ENCODE measurements around the gene AVPI1. TPM values are rescaled to one million over a fixed set of nuclear protein-coding genes. Genes with fewer than 3 reads are reported as not detected.
"Not testable (repeated sequence)": the region's sequence is repeated elsewhere in the genome, so short reads cannot be mapped to it uniquely, and the experiment has no call there.

AVPI1 gene
- total RNA-seq, 1 donor from 2014 or later, result 5.6 TPM

DNA sequence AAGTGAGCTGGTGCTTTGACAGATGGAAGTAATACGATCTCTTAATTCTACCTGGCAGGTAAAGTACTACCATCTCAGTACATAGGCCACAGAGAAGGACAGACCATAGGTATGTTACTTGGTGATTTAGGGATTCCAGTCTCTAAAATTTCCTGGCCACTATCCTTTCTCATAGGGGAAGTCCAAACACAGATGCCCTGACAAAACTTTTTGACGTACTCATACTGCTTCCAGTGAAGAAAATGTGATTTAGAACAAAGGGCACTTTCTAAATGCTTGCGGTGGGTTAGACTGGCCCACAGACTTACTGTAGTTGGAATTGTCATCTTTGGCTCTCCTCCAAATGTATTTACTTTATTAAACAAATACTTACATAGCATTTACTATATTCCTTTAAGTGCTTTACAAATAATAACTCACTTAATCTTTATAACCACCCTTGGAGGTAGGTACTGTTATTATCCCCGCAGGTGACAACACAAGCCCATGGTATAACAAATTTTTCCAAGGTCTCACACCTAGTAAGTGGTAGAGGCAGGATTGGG, 43.5 kb downstream of the AVPI1 start:
- peaks cover 16% of the 10 kb centered on the region for H3K4me1 ChIP-seq (ENCODE audit: insufficient read depth, low read length)
- H3K4me3 Mint-ChIP-seq (ENCODE audit: unreplicated experiment), result peak overlapping the region; percentile 95
- H4K20me1 ChIP-seq (ENCODE audit: insufficient read depth, low read length), result peaks cover 29% of the 10 kb centered on the region
- TF ChIP-seq EZH2 (IDR thresholded peaks at IDR 0.05; ENCODE audit: insufficient read depth, low read length), result no peak
- H2AFZ ChIP-seq (ENCODE audit: low read depth, low read length), result no peak overlapping the region
- no peak overlapping the region for H3K4me3 ChIP-seq (ENCODE audit: insufficient read depth, low read depth, low read length)
- peaks cover 14% of the 10 kb centered on the region for H3K4me1 Mint-ChIP-seq (ENCODE audit: low read depth, unreplicated experiment)
- H3K9me3 Mint-ChIP-seq (ENCODE audit: unreplicated experiment), result no peaks in the 10 kb centered on the region
- H3K36me3 Mint-ChIP-seq (ENCODE audit: low read depth, unreplicated experiment), result peaks cover 12% of the 10 kb centered on the region
- FAIRE-seq (no peak), DNase-seq (ENCODE audit: low read depth) (no peak)
- H3K79me2 ChIP-seq (ENCODE audit: insufficient read depth, low read length), result peaks cover 52% of the 10 kb centered on the region
- H3K27me3 Mint-ChIP-seq (ENCODE audit: low read depth, unreplicated experiment), result no peaks in the 10 kb centered on the region
- no peak overlapping the region for H3K27ac ChIP-seq (ENCODE audit: low read depth, low read length)
- H3K4me2 ChIP-seq (ENCODE audit: low read length), result no peak overlapping the region
- no peak overlapping the region for H3K9ac ChIP-seq (ENCODE audit: low read length)
- no peaks in the 10 kb centered on the region for H3K9me3 ChIP-seq (ENCODE audit: insufficient read depth, low read depth, low read length)
- H3K27ac Mint-ChIP-seq (ENCODE audit: unreplicated experiment), result no peak overlapping the region
- H3K27me3 ChIP-seq (ENCODE audit: insufficient read depth, low read length), result no peaks in the 10 kb centered on the region
- peaks cover 9% of the 10 kb centered on the region for H3K36me3 ChIP-seq (ENCODE audit: insufficient read depth, low read length)

DNA sequence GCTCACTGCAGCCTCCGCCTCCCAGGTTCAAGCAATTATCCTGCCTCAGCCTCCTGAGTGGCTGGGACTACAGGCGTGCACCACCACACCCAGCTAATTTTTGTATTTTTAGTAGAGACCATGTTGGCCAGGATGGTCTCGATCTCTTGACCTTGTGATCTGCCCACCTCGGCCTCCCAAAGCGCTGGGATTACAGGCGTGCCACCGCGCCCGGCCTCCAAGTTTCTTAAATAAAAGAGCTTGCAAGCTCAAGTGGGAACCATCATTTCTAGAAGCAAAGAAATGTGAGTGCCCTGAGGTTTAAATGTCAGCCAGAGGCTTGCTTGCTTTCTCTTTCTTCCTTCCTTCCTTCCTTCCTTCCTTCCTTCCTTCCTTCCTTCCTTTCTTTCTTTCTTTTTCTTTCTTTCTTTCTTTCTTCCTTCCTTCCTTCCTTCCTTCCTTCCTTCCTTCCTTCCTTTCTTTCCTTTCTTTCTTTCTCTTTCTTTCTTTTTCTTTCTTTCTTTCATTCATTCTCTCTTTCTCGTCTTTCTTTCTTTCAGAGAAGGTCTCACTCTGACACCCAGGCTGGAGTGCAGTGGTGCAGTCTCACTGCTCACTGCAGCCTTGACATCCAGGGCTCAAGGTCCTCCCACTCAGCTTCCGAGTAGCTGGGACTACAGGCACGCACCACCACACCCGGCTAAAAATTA, 44.4 kb downstream of the AVPI1 start:
- H3K27ac Mint-ChIP-seq (ENCODE audit: unreplicated experiment); H2AFZ ChIP-seq (ENCODE audit: low read depth, low read length); H3K27me3 Mint-ChIP-seq (ENCODE audit: low read depth, unreplicated experiment); H3K4me1 Mint-ChIP-seq (ENCODE audit: low read depth, unreplicated experiment); H3K36me3 ChIP-seq (ENCODE audit: insufficient read depth, low read length); H3K9ac ChIP-seq (ENCODE audit: low read length); H3K27ac ChIP-seq (ENCODE audit: low read depth, low read length); H3K4me3 ChIP-seq (ENCODE audit: insufficient read depth, low read depth, low read length); FAIRE-seq; DNase-seq (ENCODE audit: low read depth); H3K9me3 Mint-ChIP-seq (ENCODE audit: unreplicated experiment); H3K27me3 ChIP-seq (ENCODE audit: insufficient read depth, low read length); H3K9me3 ChIP-seq (ENCODE audit: insufficient read depth, low read depth, low read length): not testable (repeated sequence)
- peaks cover 12% of the 10 kb centered on the region for H3K36me3 Mint-ChIP-seq (ENCODE audit: low read depth, unreplicated experiment)
- Histone ChIP-seq H4K20me1 (ENCODE audit: insufficient read depth, low read length) (peaks cover 29% of the 10 kb centered on the region), H3K79me2 (ENCODE audit: insufficient read depth, low read length) (peaks cover 49% of the 10 kb centered on the region), H3K4me2 (ENCODE audit: low read length) (peak overlapping the region; percentile 39), H3K4me1 (ENCODE audit: insufficient read depth, low read length) (peaks cover 13% of the 10 kb centered on the region)
- peak overlapping the region; percentile 95 for H3K4me3 Mint-ChIP-seq (ENCODE audit: unreplicated experiment)

DNA sequence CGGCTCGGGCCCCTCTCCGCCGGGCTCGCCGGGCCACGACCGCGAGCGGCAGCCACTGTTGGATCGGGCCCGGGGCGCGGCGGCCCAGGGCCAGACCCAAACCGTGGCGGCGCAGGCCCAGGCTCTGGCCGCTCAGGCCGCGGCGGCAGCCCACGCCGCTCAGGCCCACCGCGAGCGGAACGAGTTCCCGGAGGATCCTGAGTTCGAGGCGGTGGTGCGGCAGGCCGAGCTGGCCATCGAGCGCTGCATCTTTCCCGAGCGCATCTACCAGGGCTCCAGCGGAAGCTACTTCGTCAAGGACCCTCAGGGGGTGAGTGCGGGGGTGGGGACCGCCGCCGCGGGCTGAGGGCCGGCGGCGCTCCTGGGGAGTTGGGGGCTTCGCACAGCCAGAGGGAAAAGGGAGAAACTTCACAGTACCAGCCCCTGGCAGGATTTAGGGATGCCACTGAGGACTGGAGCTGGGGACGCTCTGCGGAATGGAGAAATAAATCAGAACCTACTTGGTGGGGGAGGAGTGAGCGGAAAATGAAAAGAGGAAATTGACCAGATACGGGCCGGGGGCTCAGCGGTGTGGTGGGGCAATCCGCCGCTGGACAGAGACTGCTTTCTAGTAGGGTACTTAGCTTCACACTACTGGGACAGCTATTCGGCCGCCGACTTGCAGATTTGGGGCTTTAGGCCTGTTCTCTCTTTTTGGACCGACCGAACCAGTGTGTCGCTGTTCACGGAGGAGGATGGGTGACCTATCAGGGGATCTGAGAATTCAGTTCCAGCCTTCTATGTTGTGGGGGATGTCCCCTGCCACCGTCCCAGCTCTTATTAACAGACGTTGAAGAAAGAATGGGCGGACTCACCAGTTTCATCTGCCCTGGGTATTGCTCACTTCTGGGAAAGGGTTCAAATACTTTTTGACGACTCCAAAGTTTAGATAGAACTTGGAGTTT, 45.9 kb downstream of the AVPI1 start:
- H3K4me1 Mint-ChIP-seq (ENCODE audit: low read depth, unreplicated experiment), result peaks cover 8% of the 10 kb centered on the region
- TF ChIP-seq, protein P1, sequence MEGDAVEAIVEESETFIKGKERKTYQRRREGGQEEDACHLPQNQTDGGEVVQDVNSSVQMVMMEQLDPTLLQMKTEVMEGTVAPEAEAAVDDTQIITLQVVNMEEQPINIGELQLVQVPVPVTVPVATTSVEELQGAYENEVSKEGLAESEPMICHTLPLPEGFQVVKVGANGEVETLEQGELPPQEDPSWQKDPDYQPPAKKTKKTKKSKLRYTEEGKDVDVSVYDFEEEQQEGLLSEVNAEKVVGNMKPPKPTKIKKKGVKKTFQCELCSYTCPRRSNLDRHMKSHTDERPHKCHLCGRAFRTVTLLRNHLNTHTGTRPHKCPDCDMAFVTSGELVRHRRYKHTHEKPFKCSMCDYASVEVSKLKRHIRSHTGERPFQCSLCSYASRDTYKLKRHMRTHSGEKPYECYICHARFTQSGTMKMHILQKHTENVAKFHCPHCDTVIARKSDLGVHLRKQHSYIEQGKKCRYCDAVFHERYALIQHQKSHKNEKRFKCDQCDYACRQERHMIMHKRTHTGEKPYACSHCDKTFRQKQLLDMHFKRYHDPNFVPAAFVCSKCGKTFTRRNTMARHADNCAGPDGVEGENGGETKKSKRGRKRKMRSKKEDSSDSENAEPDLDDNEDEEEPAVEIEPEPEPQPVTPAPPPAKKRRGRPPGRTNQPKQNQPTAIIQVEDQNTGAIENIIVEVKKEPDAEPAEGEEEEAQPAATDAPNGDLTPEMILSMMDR (IDR thresholded peaks at IDR 0.05; ENCODE audit: insufficient read depth, low read depth, low read length), result no peak
- no peak for TF ChIP-seq EZH2 (IDR thresholded peaks at IDR 0.05; ENCODE audit: insufficient read depth, low read length)
- Histone ChIP-seq H3K27ac (ENCODE audit: low read depth, low read length) (peak overlapping the region; percentile 83), H3K79me2 (ENCODE audit: insufficient read depth, low read length) (peaks cover 42% of the 10 kb centered on the region), H3K36me3 (ENCODE audit: insufficient read depth, low read length) (peaks cover 9% of the 10 kb centered on the region), H4K20me1 (ENCODE audit: insufficient read depth, low read length) (peaks cover 29% of the 10 kb centered on the region), H3K4me1 (ENCODE audit: insufficient read depth, low read length) (peaks cover 13% of the 10 kb centered on the region), H3K9me3 (ENCODE audit: insufficient read depth, low read depth, low read length) (no peaks in the 10 kb centered on the region), H3K4me2 (ENCODE audit: low read length) (peak overlapping the region; percentile 96), H3K9ac (ENCODE audit: low read length) (peak overlapping the region; percentile 98), H3K4me3 (ENCODE audit: insufficient read depth, low read depth, low read length) (peak overlapping the region; percentile 88), H3K27me3 (ENCODE audit: insufficient read depth, low read length) (no peaks in the 10 kb centered on the region), H2AFZ (ENCODE audit: low read depth, low read length) (peak overlapping the region; percentile 48)
- DNase-seq (ENCODE audit: low read depth) (peak; percentile 22), FAIRE-seq (no peak)
- H3K27ac Mint-ChIP-seq (ENCODE audit: unreplicated experiment), result peak overlapping the region; percentile 87
- H3K36me3 Mint-ChIP-seq (ENCODE audit: low read depth, unreplicated experiment), result peaks cover 10% of the 10 kb centered on the region
- no peaks in the 10 kb centered on the region for H3K9me3 Mint-ChIP-seq (ENCODE audit: unreplicated experiment)
- H3K27me3 Mint-ChIP-seq (ENCODE audit: low read depth, unreplicated experiment), result no peaks in the 10 kb centered on the region
- H3K4me3 Mint-ChIP-seq (ENCODE audit: unreplicated experiment), result peak overlapping the region; percentile 95

Measured in astrocyte (in vitro differentiated cells and primary cell).